Activated CD8-positive, alpha-beta memory T cell treated with anti-CD3 and anti-CD28 coated beads, Interleukin-2, amount 50 U/mL, for 48 hours (primary cell): ENCODE data around the gene UBD.

Source experiments
- DNase-seq: peaks from one replicate; pipeline ENCODE4 v3.0.0-alpha.2; 2020

The UBD gene

GRCh38 chr6:29558439-29559079 is 973 bp downstream of the UBD start:
- no peak for DNase-seq

- no peak for DNase-seq
Measured at GRCh38 chr6:29557320-29557719, 2.2 kb downstream of the UBD start.

GRCh38 chr6:29554764-29555163 is 4.8 kb downstream of the UBD start:
- DNase-seq: no peak

GRCh38 chr6:29553268-29554057 is 6.1 kb downstream of the UBD start:
- DNase-seq: peak; percentile 62

- no peak for DNase-seq
Measured at GRCh38 chr6:29552512-29553051, 7.0 kb downstream of the UBD start.

GRCh38 chr6:29547573-29547972 is 12.0 kb downstream of the UBD start:
- no peak for DNase-seq

- no peak for DNase-seq
Measured at GRCh38 chr6:29537714-29538403, 21.7 kb downstream of the UBD start.

- DNase-seq: no peak
Measured at GRCh38 chr6:29532320-29532951, 27.1 kb downstream of the UBD start.

- DNase-seq: no peak
Measured at GRCh38 chr6:29531668-29532067, 27.9 kb downstream of the UBD start.

- DNase-seq: no peak
Measured at GRCh38 chr6:29530671-29531310, 28.7 kb downstream of the UBD start.

GRCh38 chr6:29529956-29530355 is 29.6 kb downstream of the UBD start:
- DNase-seq: no peak

- DNase-seq: no peak
Measured at GRCh38 chr6:29528988-29529560, 30.5 kb downstream of the UBD start.

GRCh38 chr6:29528300-29528931 is 31.1 kb downstream of the UBD start:
- no peak for DNase-seq

- DNase-seq: no peak
Measured at GRCh38 chr6:29527564-29527963, 32.0 kb downstream of the UBD start.

GRCh38 chr6:29527126-29527525 is 32.4 kb downstream of the UBD start:
- DNase-seq: no peak

GRCh38 chr6:29525311-29525639 is 34.3 kb downstream of the UBD start:
- no peak for DNase-seq

GRCh38 chr6:29524444-29525310 is 34.9 kb downstream of the UBD start:
- DNase-seq: no peak

- DNase-seq: no peak
Measured at GRCh38 chr6:29524044-29524443, 35.5 kb downstream of the UBD start.

- DNase-seq: no peak
Measured at GRCh38 chr6:29522227-29522626, 37.3 kb downstream of the UBD start.

GRCh38 chr6:29521006-29521680 is 38.4 kb downstream of the UBD start:
- peak; percentile 25 for DNase-seq
